Tibial artery (tissue), 4 donors: ENCODE results near the gene ACYP2.

Source experiments
- DNase-seq, 2 donors: peaks; one replicate each; pipeline ENCODE4 v3.0.0-alpha.2; 2019
- H3K27ac ChIP-seq, 2 donors: fragments of 200-600 bp; sonication (generic) in 1 of 2; 1 replicate in 1 of 2; 2 replicates in 1 of 2; pipeline ENCODE4 v1.5.1; 2018 to 2019; ENCODE audit warnings: mild to moderate bottlenecking in 1 of 2
- H3K27me3 ChIP-seq, 2 donors: fragments of 200-600 bp; sonication (generic) in 1 of 2; one replicate each; pipeline versions ENCODE4 v1.5.1 to v1.6.0; 2016 to 2019
- H3K36me3 ChIP-seq, 3 donors: fragments of 200-600 bp; sonication (generic) in 2 of 3; one replicate each; pipeline ENCODE4 v1.5.1; 2016 to 2019; ENCODE audit warnings: mild to moderate bottlenecking in 2 of 3
- H3K4me1 ChIP-seq, 4 donors: fragments of 200-600 bp; sonication (generic) in 2 of 4; 1 replicate in 3 of 4; 2 replicates in 1 of 4; pipeline ENCODE4 v1.5.1; 2016 to 2019
- H3K4me3 ChIP-seq, 2 donors: fragments of 200-600 bp; sonication (generic) in 1 of 2; 1 replicate in 1 of 2; 2 replicates in 1 of 2; pipeline ENCODE4 v1.5.1; 2018 to 2019; ENCODE audit warnings: mild to moderate bottlenecking in 2 of 2
- H3K9me3 ChIP-seq, 3 donors: fragments of 200-600 bp; sonication (generic) in 1 of 3; one replicate each; pipeline ENCODE4 v1.5.1; 2016 to 2019
- CTCF ChIP-seq, 2 experiments: fragments of 200-600 bp in 1 of 2; fragments of 450-650 bp in 1 of 2; IDR thresholded peaks; one replicate each; pipeline ENCODE4 v1.5.1; 2017 to 2019; ENCODE audit warnings: antibody characterized with exemption in 2 of 2, mild to moderate bottlenecking in 1 of 2, moderate library complexity in 1 of 2
- intact Hi-C: fragments of 100-400 bp; cut with DNase I; formaldehyde crosslinking; loops from one replicate; pipeline ENCODE4 v1.15.0; 2023; ENCODE audit warnings: low total_unique reads

The ACYP2 gene

GRCh38 chr2:54187331-54187730 lies 71.9 kb downstream of the ACYP2 start:
- Histone ChIP-seq H3K36me3 (peaks cover 0 to 5% (median 4%) of the 10 kb centered on the region in 3 donors), H3K4me3 (no peak overlapping the region), H3K9me3 (no peaks in the 10 kb centered on the region), H3K27me3 (no peaks in the 10 kb centered on the region), H3K27ac (no peak overlapping the region), H3K4me1 (peaks cover 0 to 5% (median 0%) of the 10 kb centered on the region in 4 donors)
- intact Hi-C loops: no loop called here
- no peak for DNase-seq
- TF ChIP-seq CTCF (IDR thresholded peaks at IDR 0.05): no peak

- Histone ChIP-seq H3K4me1 (no peaks in the 10 kb centered on the region), H3K27ac (no peak overlapping the region), H3K27me3 (no peaks in the 10 kb centered on the region), H3K36me3 (peaks cover 0 to 5% (median 4%) of the 10 kb centered on the region in 3 donors), H3K9me3 (no peaks in the 10 kb centered on the region), H3K4me3 (no peak overlapping the region)
- no peak for TF ChIP-seq CTCF (IDR thresholded peaks at IDR 0.05)
- intact Hi-C loops: no loop called here
- DNase-seq: no peak
Measured at GRCh38 chr2:54189539-54189938, 74.1 kb downstream of the ACYP2 start.

- Histone ChIP-seq H3K4me1 (no peaks in the 10 kb centered on the region), H3K36me3 (peaks cover 0 to 5% (median 4%) of the 10 kb centered on the region in 3 donors), H3K27me3 (no peaks in the 10 kb centered on the region), H3K27ac (no peak overlapping the region), H3K9me3 (no peaks in the 10 kb centered on the region), H3K4me3 (no peak overlapping the region)
- intact Hi-C loops: no loop called here
- TF ChIP-seq CTCF (IDR thresholded peaks at IDR 0.05): no peak
- DNase-seq: no peak
Measured at GRCh38 chr2:54191361-54192135, 76.1 kb downstream of the ACYP2 start.

- Histone ChIP-seq H3K4me3 (no peak overlapping the region), H3K4me1 (no peaks in the 10 kb centered on the region), H3K27ac (no peak overlapping the region), H3K9me3 (no peaks in the 10 kb centered on the region), H3K36me3 (no peaks in the 10 kb centered on the region), H3K27me3 (no peaks in the 10 kb centered on the region)
- DNase-seq: no peak
- intact Hi-C loops: no loop called here
- TF ChIP-seq CTCF (IDR thresholded peaks at IDR 0.05): no peak
Measured at GRCh38 chr2:54194761-54195750, 79.6 kb downstream of the ACYP2 start.

DNA sequence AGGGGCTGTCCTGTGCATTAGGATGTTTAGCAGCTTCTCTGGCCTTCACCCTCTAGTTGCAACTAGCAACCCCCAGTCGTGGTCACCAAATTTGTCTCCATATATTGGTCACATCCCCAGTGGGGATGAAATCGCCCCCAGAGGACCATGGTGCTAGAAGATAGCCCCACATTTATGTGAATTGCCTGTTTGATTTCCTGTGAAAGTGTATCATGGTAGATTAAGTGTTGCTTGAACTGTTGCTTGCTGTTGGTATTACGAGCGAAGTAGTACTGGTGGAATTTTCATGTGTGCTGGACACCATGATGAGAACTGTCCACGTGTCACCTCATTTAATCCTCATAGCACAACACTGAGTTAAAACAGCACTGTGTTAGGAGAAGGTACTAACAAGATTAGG lies 81.2 kb downstream of the ACYP2 start:
- no peaks in the 10 kb centered on the region for H3K9me3 ChIP-seq

More for the DNA sequence above, 81.2 kb downstream of the ACYP2 start:
- no peak for TF ChIP-seq CTCF (IDR thresholded peaks at IDR 0.05)
- H3K4me3 ChIP-seq: no peak overlapping the region
- intact Hi-C loops: no loop called here
- H3K4me1 ChIP-seq: no peaks in the 10 kb centered on the region
- no peaks in the 10 kb centered on the region for H3K27me3 ChIP-seq
- H3K36me3 ChIP-seq: no peaks in the 10 kb centered on the region
- DNase-seq: no peak
- no peak overlapping the region for H3K27ac ChIP-seq
